HepG2 (cell line): ENCODE data around the gene PLD6. TPM values are rescaled to one million over a fixed set of nuclear protein-coding genes. Genes with fewer than 3 reads are reported as not detected.

Experiments
- ATAC-seq: fragments of 200-7000 bp; cut with Tn5 transposase; 3 replicates; pipeline ENCODE4 v1.9.1; 2020; ENCODE audit warnings: mild to moderate bottlenecking, moderate library complexity
- BruUV-seq: library from RNA; stranded (reverse); fragments of 400-500 nt; replicated peaks from 2 replicates; lab custom pipeline; 2021; lab: Mats Ljungman, UMichigan
- CTCF ChIA-PET: fragments of 300-600 bp; formaldehyde crosslinking; extraction: SDS; loops from one replicate; lab custom pipeline; 2021; ENCODE audit warnings: low total read pairs, inconsistent platforms, low intra/inter-chr PET ratio; lab: Yijun Ruan, JAX
- POLR2A ChIA-PET: fragments of 350-600 bp; sonication (Branson Sonifier 250); formaldehyde crosslinking; loops from one replicate; lab custom pipeline; 2020; ENCODE audit warnings: antibody characterized with exemption, inconsistent platforms; lab: Yijun Ruan, JAX
- DNase-seq: peaks from one replicate; pipeline ENCODE4 v3.0.0-alpha.2; 2015; ENCODE audit warnings: low spot score
- FAIRE-seq: peaks from 3 replicates; lab custom pipeline; 2011; peaks lifted over from hg19 to GRCh38; lab: Jason Lieb, UNC
- H2AFZ ChIP-seq: one replicate; pipeline ENCODE4 v1.6.1; 2011; ENCODE audit warnings: low read length, inconsistent platforms
- H3K27ac ChIP-seq: fragments of 300-600 bp; 3 replicates; pipeline ENCODE4 v1.8.0; 2011; ENCODE audit warnings: mixed run types, mild to moderate bottlenecking, mixed read lengths, low read length, inconsistent platforms; ENCODE audit not compliant: insufficient read depth; ENCODE audit errors: extremely low read length
- H3K27me3 ChIP-seq, 2 experiments: fragments of 200-600 bp in 1 of 2; 2 replicates in 1 of 2; 3 replicates in 1 of 2; pipeline versions ENCODE4 v1.6.0 to v1.8.0; 2011; ENCODE audit warnings: low read length in 2 of 2, mild to moderate bottlenecking in 2 of 2, moderate library complexity in 2 of 2, inconsistent platforms in 1 of 2; ENCODE audit not compliant: insufficient read depth in 2 of 2, control insufficient read depth in 1 of 2
- H3K36me3 ChIP-seq, 2 experiments: fragments of 200-600 bp in 1 of 2; replicated peaks in 1 of 2; 2 replicates in 1 of 2; 3 replicates in 1 of 2; pipeline versions ENCODE4 v1.5.1 to v1.8.0; 2011; ENCODE audit warnings: low read length in 2 of 2, inconsistent platforms in 1 of 2; ENCODE audit not compliant: insufficient read depth in 2 of 2, control insufficient read depth in 1 of 2
- H3K4me1 ChIP-seq: 2 replicates; pipeline ENCODE4 v1.5.1; 2012; ENCODE audit warnings: low read length, inconsistent platforms; ENCODE audit not compliant: insufficient read depth
- H3K4me2 ChIP-seq: 2 replicates; pipeline ENCODE4 v1.6.0; 2011; ENCODE audit warnings: low read depth, low read length, inconsistent platforms
- H3K4me3 ChIP-seq, 3 experiments: fragments of 200-600 bp in 1 of 3; sonication (generic), shearing (Covaris generic) in 1 of 3; replicated peaks in 1 of 3; 2 replicates each; pipeline ENCODE4 v1.5.1; 2011 to 2016; ENCODE audit warnings: low read length in 3 of 3, inconsistent platforms in 2 of 3, low read depth in 2 of 3, mild to moderate bottlenecking in 2 of 3, control low read depth in 1 of 3, mixed read lengths in 1 of 3; ENCODE audit not compliant: insufficient read depth in 1 of 3
- H3K79me2 ChIP-seq: one replicate; pipeline ENCODE4 v1.6.1; 2011; ENCODE audit warnings: low read length, inconsistent platforms; ENCODE audit not compliant: insufficient read depth
- H3K9ac ChIP-seq: 2 replicates; pipeline ENCODE4 v1.6.0; 2011; ENCODE audit warnings: mild to moderate bottlenecking, low read depth, low read length, inconsistent platforms; ENCODE audit not compliant: insufficient read depth
- H3K9me3 ChIP-seq: 2 replicates; pipeline ENCODE4 v1.5.1; 2012; ENCODE audit warnings: mild to moderate bottlenecking, low read length
- H4K20me1 ChIP-seq: 2 replicates; pipeline ENCODE4 v1.6.0; 2011; ENCODE audit warnings: inconsistent platforms, mild to moderate bottlenecking, low read length, moderate library complexity; ENCODE audit not compliant: insufficient read depth
- HIVEP1 ChIP-seq: sonication (generic); formaldehyde crosslinking; IDR thresholded peaks from 2 replicates; pipeline ENCODE4 v1.4.0; 2020; ENCODE audit warnings: mild to moderate bottlenecking, missing genetic modification reagents
- HNRNPLL ChIP-seq: fragments of 200-400 bp; formaldehyde crosslinking; IDR thresholded peaks from 2 replicates; pipeline ENCODE4 v1.6.1; 2017; ENCODE audit warnings: mild to moderate bottlenecking, low read depth, low read length; ENCODE audit not compliant: poor library complexity, severe bottlenecking
- MTF2 ChIP-seq: sonication (generic); formaldehyde crosslinking; IDR thresholded peaks from 2 replicates; pipeline ENCODE4 v1.5.0; 2020; ENCODE audit warnings: missing genetic modification reagents, borderline replicate concordance
- NFKBIZ ChIP-seq: IDR thresholded peaks from 2 replicates; pipeline ENCODE4 v1.6.1; 2018; ENCODE audit warnings: missing genetic modification reagents, missing compliant biosample characterization
- ZNF292 ChIP-seq: sonication (generic); formaldehyde crosslinking; IDR thresholded peaks from 2 replicates; pipeline ENCODE4 v1.8.1; 2022; ENCODE audit warnings: mild to moderate bottlenecking, low read depth, missing genetic modification reagents, borderline replicate concordance
- ZNF546 ChIP-seq: sonication (generic); formaldehyde crosslinking; conservative IDR thresholded peaks from 2 replicates; pipeline ENCODE4 v1.8.1; 2023; ENCODE audit warnings: mild to moderate bottlenecking, missing genetic modification reagents
- WGBS: methylation state at CpG from one replicate; pipeline ENCODE4 v1.1.6; 2017; ENCODE audit warnings: low lambda C conversion rate; 5-methylcytosine and 5-hydroxymethylcytosine counted together
- in situ Hi-C: cut with HindIII; loops from 2 replicates; pipeline ENCODE4 v1.10.0; 2017; ENCODE audit warnings: low pct_unique_long_range_greater_than_20kb; ENCODE audit not compliant: extremely low pct_ligation_motif_present
- intact Hi-C: fragments of 100-400 bp; cut with micrococcal nuclease; formaldehyde crosslinking; loops from one replicate; pipeline ENCODE4 v1.10.0; 2022; ENCODE audit not compliant: unreplicated experiment
- polyA plus RNA-seq, 8 experiments: library from polyadenylated mRNA; depleted of rRNA in 3 of 8; stranded (reverse) in 7 of 8; unstranded in 1 of 8; fragments of >200 nt; fragmentation: Illumina TruSeq in 4 of 8; extraction: Trizol in 4 of 8; gene quantifications; 2 replicates each; pipeline versions ENCODE4 v1.2.1 to v1.2.3, GENCODE V29; 2011 to 2016; ENCODE audit warnings: low read depth in 4 of 8, missing spikeins in 1 of 8, mixed read lengths in 1 of 8; ENCODE audit not compliant: insufficient read depth in 1 of 8
- total RNA-seq, 5 experiments: library from RNA; depleted of rRNA; stranded (reverse); fragments of >200 nt; fragmentation: Illumina TruSeq; extraction: Trizol; gene quantifications; 2 replicates each; pipeline ENCODE4 v1.2.3, GENCODE V29; 2016; ENCODE audit warnings: low read depth in 1 of 5
- TF ChIP-seq, protein P1 (sequence below): sonication (generic); formaldehyde crosslinking; conservative IDR thresholded peaks from 2 replicates; pipeline ENCODE4 v1.4.0; 2020; ENCODE audit warnings: missing genetic modification reagents
- TF ChIP-seq, protein P2 (sequence below): IDR thresholded peaks from 2 replicates; pipeline ENCODE4 v1.6.1; 2012; ENCODE audit warnings: low read depth, low read length, improper control_type of control experiment
- TF ChIP-seq, protein P3 (sequence below): sonication (generic); formaldehyde crosslinking; IDR thresholded peaks from 2 replicates; pipeline ENCODE4 v1.5.1; 2020; ENCODE audit warnings: mild to moderate bottlenecking, moderate library complexity, missing genetic modification reagents

PLD6 gene
- total and polyA plus RNA-seq, 2 of the 13 experiments (the other 11 are each of a cell fraction or from before 2014, with no cell fraction given), result 5.2 to 11.4 TPM

DNA sequence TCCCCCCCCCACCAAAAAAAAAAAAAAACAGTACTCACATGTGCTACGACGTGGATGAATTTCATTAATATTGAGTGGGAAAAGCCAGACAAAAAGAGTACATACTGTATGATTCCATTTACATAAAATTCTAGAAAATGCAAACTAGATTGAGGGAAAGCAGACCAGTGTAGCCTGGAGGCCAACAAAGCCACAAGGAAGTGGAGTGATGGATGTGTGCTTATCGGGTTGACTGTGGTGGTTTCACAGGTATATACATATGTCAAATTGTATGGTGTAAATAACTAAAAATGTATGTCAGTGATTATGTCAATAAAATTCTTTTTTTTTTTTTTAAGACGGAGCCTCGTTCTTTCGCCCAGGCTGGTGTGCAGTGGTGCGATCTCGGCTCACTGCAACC, 1.9 kb upstream of the PLD6 start (continued):
- TF ChIP-seq, protein P1, sequence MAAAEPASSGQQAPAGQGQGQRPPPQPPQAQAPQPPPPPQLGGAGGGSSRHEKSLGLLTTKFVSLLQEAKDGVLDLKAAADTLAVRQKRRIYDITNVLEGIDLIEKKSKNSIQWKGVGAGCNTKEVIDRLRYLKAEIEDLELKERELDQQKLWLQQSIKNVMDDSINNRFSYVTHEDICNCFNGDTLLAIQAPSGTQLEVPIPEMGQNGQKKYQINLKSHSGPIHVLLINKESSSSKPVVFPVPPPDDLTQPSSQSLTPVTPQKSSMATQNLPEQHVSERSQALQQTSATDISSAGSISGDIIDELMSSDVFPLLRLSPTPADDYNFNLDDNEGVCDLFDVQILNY (CRISPR knock-in tag), result no peak
- no peak for TF ChIP-seq HNRNPLL
- TF ChIP-seq ZNF546 (CRISPR knock-in tag), result no peak
- TF ChIP-seq, protein P2, sequence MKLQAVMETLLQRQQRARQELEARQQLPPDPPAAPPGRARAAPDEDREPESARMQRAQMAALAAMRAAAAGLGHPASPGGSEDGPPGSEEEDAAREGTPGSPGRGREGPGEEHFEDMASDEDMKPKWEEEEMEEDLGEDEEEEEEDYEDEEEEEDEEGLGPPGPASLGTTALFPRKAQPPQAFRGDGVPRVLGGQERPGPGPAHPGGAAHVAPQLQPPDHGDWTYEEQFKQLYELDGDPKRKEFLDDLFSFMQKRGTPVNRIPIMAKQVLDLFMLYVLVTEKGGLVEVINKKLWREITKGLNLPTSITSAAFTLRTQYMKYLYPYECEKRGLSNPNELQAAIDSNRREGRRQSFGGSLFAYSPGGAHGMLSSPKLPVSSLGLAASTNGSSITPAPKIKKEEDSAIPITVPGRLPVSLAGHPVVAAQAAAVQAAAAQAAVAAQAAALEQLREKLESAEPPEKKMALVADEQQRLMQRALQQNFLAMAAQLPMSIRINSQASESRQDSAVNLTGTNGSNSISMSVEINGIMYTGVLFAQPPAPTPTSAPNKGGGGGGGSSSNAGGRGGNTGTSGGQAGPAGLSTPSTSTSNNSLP, result no peak
- TF ChIP-seq NFKBIZ (CRISPR knock-in tag), result no peak
- no peak for TF ChIP-seq MTF2 (CRISPR knock-in tag)
- TF ChIP-seq HIVEP1 (CRISPR knock-in tag), result no peak

DNA sequence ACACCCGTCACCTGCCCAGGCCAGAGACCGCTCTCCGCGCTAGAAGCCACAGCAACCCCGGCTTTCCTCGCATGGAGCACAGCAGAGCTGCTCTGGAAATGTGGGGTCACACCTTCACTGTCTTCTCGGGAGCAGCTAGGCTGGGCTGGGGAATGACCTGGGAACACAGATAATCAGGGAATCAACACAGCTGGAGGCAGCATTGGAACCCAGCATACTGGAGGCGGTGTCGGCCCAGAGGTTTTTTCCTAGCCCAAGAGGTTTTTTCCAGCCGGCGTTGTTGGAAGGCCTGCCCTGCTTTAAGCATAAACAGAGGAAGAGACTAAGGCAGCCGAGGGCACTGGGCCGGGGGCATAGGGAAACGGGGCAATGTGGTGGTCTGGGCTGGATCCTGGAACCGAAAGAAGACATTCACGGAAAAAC, 791 bp upstream of the PLD6 start:
- Histone ChIP-seq H3K9me3 (no peaks in the 10 kb centered on the region), H3K79me2 (peaks cover 21% of the 10 kb centered on the region), H3K4me2 (peak overlapping the region; percentile 98), H2AFZ (no peak overlapping the region), H3K27me3 (no peaks in the 10 kb centered on the region; a peak in 1 of 5 replicates), H4K20me1 (no peaks in the 10 kb centered on the region), H3K27ac (peak overlapping the region; percentile 75), H3K36me3 (peaks cover 8 to 21% of the 10 kb centered on the region in 2 experiments; a peak in 4 of 5 replicates), H3K9ac (peak overlapping the region; percentile 88), H3K4me1 (peaks cover 38% of the 10 kb centered on the region), H3K4me3 (peak overlapping the region; percentile 40 to 85 (median 75); a peak in 4 of 6 replicates)
- 16% methylated on average over 6 of the region's 16 CpGs for WGBS
- ChIA-PET POLR2A (interaction anchor here (1.3 to 2.8 kb wide), 2 partner anchors 29 to 74 kb away, joined by 4 to 12 read pairs; partner anchors contain the start of genes COPS3 and FLCN), CTCF (no interaction called here)
- in situ Hi-C loops, result no loop called here
- DNase-seq (no peak), ATAC-seq (no peak; the same call in 2 of the 3 replicates), FAIRE-seq (peak; percentile 23)
- TSS peak; percentile 94 for BruUV-seq
- intact Hi-C loops, result loop anchor here (10.0 kb wide), 1 partner anchor 108 kb away; no protein-coding TSS in a partner anchor
- peak; percentile 4; the same call in 1 of the 2 replicates for TF ChIP-seq ZNF292 (CRISPR knock-in tag)
- TF ChIP-seq, protein P3, sequence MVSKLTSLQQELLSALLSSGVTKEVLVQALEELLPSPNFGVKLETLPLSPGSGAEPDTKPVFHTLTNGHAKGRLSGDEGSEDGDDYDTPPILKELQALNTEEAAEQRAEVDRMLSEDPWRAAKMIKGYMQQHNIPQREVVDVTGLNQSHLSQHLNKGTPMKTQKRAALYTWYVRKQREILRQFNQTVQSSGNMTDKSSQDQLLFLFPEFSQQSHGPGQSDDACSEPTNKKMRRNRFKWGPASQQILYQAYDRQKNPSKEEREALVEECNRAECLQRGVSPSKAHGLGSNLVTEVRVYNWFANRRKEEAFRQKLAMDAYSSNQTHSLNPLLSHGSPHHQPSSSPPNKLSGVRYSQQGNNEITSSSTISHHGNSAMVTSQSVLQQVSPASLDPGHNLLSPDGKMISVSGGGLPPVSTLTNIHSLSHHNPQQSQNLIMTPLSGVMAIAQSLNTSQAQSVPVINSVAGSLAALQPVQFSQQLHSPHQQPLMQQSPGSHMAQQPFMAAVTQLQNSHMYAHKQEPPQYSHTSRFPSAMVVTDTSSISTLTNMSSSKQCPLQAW (CRISPR knock-in tag), result peak; percentile 12; the same call in 1 of the 2 replicates
